NCI-H524 treated with DMSO at 0.1 percent for 48 hours (cell line): Measurements from ENCODE around the gene FAP.
A peak's percentile ranks its signal among the peaks of the same experiment; 100 is the strongest.

ENCODE experiments used
- DNase-seq: peaks from one replicate; lab custom pipeline; 2025; lab: John Stamatoyannopoulos, UW

FAP gene

DNA sequence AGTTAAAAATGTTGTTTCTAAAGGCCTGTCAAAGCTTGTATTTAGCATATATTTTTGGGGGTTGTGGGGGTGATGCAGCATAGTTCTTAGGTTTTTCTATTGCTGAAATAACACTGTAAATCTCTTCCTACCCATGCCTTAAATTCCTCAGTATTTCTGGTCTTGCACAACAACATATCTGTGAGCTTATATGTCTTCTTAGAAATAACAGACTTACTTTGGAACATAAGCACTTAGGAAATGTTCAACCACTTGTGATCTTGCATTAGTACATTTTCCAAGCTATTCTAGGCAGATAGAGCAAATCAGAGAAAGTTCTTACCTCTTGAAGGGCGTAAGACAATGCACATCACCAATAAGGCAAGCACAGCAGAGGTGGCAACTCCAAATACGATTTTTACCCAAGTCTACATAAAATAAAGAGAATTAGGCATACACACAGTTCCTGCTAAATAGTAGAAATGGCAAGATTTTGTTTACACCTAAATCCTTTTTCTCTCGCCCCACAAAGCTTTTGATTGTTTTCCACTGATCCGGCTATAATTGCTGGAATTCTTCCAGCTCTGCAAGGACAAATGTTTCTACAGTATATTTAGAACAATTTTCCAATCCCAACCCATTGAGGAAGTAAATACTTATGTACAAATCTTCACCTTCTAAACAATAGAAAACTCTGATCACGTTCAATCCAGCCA is 512 bp downstream of the FAP start:
- DNase-seq: no peak

- DNase-seq: no peak
These were observed 1.7 kb downstream of the FAP start for GRCh38 chr2:162241571-162241970.

- DNase-seq: no peak
These were observed 8.4 kb downstream of the FAP start for GRCh38 chr2:162234620-162235462.

DNA sequence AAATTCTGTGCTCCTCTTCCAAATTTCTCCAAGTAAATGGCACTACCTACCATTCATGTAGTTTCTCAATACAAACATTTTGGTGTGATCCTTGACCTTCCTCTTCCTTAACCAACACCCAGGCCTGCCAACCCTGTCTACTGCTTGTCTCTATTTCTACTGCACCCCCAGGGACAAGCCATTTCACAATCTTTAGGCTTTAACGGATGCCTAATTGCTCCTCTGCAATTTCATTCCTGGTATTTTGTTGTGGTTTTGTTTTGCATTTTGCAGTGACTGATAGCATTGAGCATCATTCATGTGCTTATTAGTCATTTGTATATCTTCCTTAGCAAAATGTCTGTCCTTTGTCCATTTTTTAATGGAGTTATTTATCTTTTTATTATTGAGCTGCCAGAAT is 10.0 kb downstream of the FAP start:
- no peak for DNase-seq

- DNase-seq: no peak
These were observed 10.6 kb downstream of the FAP start for GRCh38 chr2:162232671-162233070.

DNA sequence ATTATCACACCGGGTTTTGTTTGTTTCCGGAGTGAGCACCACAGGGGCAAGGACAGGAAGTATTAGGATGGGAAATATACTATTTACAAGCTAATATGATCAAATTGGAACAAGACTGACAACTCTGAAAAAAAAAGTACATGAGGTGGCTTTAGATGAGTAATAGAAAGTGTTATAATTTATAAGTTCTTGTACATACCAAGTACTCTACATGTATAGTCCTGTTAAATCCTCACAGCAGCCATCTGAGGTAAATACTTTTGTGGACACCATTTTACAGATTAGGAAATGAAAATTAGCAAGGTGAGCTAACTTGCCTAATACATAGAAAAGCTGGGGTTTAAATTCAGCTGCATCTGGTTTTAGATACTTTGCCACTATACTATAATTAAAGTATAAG is 11.2 kb downstream of the FAP start:
- DNase-seq: no peak

GRCh38 chr2:162230761-162231160 is 12.5 kb downstream of the FAP start:
- no peak for DNase-seq

DNA sequence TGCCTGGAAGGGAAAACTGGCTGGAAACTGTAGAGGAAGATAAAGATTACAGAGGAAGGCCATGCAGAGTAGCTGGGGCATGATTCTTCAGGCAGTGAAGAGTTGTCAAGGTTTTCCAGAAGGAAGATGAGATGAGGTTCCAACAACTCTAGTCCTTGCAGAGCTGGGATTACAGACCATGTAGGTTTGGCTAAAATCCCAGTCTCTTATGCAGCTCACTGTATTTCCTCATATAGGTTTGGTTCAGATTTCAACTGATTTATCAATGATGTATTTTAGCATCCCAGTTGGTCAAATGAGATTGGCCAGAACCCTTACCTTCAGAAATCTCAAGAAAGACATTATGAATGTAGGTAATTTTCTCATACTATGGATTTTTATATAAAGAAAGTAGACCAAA is 16.4 kb downstream of the FAP start:
- DNase-seq: no peak

GRCh38 chr2:162221064-162221463 is 22.2 kb downstream of the FAP start:
- DNase-seq: no peak

DNA sequence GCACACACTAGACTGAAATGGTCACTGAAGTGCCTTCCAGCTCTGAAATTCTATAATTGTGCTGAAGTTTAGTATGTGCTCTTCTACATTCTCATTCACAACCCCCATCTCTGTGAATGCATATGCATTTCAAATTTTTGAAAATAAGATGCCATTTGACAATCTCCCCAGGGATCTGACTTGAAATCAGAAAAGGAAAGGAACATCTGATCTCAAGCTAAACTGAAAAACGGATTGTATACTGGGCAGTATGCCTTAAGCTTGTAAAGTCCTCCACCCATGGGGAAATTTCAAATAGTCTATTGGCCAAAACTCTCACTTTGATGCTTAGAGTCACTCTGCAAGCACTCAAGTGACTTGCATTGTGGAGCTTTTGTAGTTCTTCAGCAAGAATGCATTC is 22.9 kb downstream of the FAP start:
- no peak for DNase-seq

DNA sequence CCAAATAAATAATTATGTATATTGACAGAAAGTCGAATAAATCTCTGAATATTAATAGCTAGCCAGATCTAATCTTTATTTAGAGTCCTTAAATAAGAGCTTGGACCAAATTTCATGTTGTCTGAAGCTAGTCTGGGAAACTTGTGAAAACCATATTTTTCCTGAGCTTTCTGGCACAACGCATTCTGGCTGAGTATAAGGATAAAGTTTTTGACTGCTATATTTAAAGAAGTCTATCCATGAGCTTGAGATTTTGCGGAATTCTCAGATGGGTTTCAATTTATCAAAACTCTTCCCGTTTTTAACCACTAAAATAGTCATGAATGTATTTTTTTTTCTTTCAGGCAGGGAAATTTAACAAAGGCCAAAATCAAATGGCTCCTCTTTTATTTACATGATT is 23.8 kb downstream of the FAP start:
- DNase-seq: no peak

GRCh38 chr2:162217598-162217997 is 25.6 kb downstream of the FAP start:
- DNase-seq: peak; percentile 19

GRCh38 chr2:162215162-162215561 is 28.1 kb downstream of the FAP start:
- no peak for DNase-seq

GRCh38 chr2:162212366-162212765 is 30.9 kb downstream of the FAP start:
- DNase-seq: no peak

- no peak for DNase-seq
These were observed 31.5 kb downstream of the FAP start for GRCh38 chr2:162211732-162212131.

- DNase-seq: no peak
These were observed 32.9 kb downstream of the FAP start for GRCh38 chr2:162210385-162210784.

DNA sequence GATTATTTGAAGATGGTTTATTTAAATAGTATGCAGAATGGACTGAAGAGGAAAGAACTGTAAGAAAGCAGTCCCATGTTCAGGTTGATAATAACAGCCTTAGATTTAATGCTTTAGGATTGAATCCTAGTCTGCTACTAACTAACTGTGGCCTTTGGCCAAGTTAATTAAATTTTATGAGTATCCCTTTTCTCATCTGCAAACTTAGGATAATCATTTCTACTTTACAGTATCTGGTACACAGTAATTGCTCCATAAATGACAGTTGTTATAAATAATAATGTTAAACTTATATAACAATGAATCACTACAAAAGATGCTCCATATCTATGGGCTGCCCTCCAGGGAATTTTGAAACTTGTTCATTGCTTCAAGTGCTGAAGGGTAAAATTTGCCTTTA is 41.0 kb downstream of the FAP start:
- DNase-seq: no peak

DNA sequence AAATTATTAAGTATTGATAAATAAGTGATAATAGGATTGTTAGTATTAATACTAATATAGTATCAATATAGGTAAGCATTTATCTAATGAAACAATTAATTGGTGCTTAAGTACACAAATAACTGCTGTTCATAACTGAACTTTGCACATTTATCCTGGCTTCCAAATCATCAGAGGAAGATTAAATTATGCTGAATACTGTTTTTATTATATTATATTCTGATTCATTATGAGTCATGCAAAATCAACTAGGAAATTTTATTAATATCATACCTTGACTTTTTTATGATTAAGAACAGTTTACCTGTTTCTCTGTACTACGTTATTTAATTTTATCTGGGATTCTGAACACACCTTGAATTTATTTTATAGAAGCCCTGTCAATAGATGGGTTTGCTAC is 42.6 kb downstream of the FAP start:
- no peak for DNase-seq

DNA sequence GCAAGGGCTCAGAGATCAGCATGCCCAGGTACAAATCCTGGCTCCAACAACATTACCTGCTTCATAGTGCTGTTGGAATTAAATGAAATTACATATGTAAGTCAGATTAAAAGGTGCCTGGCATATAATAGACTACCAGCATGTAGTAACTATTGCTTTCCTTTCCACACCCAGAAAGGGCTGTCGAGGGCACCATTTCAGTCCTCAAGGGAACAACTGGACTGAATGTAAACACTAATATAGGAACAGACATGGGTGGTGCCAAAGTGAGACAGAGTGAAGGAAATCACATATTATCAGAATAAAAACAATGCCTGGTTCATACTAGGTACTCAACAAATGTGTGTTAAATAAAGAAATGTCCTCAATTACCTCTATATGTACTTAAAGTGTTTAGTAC is 43.3 kb downstream of the FAP start:
- no peak for DNase-seq

DNA sequence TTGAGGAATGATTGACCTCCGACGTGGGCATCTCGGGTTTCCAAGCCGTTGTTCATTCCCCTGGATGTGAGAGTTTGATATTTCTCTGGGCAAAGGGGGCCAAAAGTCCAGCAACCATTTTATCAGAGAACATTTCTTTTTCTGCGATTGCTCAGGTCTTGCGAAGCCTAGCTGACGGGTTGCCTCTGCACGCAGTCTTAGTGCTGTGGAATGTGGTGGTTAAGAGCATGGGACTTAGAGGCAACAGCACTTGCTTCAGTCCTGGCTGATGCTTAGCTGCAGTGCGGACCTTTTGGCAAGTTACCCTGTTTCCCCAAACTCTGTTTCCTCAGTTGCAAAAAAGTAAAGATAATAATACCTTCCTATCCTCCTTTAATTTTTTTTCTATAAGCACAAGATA is 45.0 kb downstream of the FAP start:
- no peak for DNase-seq

- no peak for DNase-seq
These were observed 46.0 kb downstream of the FAP start for GRCh38 chr2:162197069-162197825.

GRCh38 chr2:162196638-162197037 is 46.6 kb downstream of the FAP start:
- DNase-seq: no peak

- DNase-seq: no peak
These were observed 54.8 kb downstream of the FAP start for GRCh38 chr2:162188451-162188850.
